HL-60/S4 treated with phorbol 12-myristate 13-acetate at 8.2 ng/mL for 4 days and 3 days (cell line): ENCODE data around the gene P2RX7.

ENCODE experiments used
- in situ Hi-C: fragments of 300-500 bp; cut with MboI; formaldehyde crosslinking; loops from 2 replicates; pipeline ENCODE4 v1.15.0; 2022; ENCODE audit warnings: low sequenced_read_pairs

The P2RX7 gene

DNA sequence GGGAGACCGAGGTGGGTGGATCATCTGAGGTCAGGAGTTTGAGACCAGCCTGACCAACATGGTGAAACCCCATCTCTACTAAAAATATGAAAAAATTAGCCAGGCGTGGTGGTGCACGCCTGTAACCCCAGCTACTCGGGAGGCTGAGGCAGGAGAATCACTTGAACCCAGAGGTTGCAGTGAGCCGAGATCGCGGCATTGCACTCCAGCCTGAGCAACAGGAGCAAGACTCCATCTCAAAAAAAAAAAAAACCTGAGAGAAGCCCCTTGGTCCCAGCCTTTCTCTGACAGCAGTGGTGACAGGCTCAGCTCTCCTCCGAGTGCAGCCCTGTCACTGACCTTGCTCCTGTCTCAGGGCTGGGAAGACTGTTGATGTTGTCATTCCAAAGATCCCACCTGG, 94.2 kb downstream of the P2RX7 start:
- in situ Hi-C loops: loop anchor here (25.0 kb wide), 1 partner anchor 165 kb away; no protein-coding TSS in a partner anchor

DNA sequence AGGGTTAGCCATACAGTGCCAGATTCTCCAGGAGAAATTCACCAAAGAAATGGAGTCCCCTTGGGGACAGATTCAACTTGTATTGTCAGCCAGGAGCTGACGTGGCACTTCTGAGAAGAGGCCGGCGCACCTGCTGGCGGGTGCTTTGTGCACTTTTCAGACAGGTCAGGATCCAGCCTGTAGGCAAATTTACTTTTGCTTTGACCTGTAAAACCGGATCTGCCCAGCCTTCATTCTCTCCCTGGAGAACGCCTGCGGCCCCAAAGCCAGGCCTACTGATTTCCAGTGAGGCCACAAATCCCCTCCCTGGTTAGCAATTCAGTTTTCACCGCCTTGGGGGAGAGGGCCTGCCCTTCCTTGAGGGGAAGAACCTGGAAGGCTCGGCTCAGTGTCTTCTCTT, 94.6 kb downstream of the P2RX7 start:
- in situ Hi-C loops: loop anchor here (25.0 kb wide), 1 partner anchor 165 kb away; no protein-coding TSS in a partner anchor

DNA sequence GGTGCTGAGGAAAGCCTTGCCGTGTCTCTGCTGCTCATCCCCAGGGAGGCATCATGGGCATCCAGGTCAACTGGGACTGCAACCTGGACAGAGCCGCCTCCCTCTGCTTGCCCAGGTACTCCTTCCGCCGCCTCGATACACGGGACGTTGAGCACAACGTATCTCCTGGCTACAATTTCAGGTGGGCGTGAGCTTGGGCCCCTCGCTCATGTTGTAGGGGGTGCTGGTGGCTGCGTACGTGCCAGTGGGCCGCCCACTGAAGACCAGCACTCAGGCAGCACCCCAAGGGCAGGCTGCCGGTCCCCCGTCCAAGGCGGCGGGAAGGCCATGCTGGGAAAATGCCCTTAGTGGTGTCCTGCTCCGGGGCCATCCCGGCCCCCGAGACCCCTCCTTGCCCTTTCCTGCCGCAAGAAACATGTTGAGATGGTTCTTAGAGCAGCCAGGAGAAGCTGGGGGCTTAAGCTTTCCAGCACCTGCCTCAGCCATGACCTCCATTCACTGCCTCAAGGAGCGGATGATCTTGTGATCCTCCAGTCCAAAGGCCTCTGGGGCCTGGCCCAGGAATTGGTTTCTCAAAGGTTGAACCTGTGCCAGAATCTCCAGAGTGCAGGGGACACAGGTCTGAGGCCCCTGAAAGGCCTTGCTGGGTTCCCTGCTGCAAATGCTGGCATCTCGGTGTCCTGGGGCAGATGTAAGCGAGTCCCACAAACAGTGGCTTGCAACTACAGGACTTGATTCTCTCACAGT, 96.4 kb downstream of the P2RX7 start:
- in situ Hi-C loops: loop anchor here (25.0 kb wide), 1 partner anchor 167 kb away; no protein-coding TSS in a partner anchor

DNA sequence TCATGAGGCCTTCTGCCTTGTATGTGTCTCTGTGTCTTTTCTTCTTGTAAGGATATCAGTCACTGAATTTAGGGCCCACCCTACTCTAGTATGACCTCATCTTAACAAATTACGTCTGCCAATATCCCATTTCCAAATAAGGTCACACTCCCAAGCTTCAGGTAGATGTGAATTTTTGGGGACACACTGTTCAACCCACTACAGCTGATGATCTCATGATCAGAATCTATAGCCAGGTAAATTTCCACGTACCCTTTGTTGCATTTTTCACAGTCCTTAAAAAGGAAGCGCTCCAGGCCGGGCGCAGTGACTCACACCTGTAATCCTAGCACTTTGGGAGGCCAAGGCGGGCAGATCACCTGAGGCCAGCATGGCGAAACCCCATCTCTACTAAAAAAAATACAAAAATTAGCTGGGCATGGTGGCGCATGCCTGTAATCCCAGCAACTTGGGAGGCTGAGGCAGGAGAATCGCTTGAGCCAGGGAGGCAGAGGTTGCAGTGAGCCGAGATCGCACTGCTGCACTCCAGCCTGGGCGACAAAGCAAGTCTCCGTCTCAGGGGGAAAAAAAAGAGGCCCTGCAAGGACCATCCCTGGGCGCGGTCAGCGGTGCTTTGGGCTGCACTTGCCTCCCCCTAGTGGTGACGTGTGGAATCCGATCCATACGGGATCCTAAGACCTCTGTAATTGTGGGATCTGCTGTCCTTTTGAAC, 97.3 kb downstream of the P2RX7 start:
- in situ Hi-C loops: loop anchor here (25.0 kb wide), 1 partner anchor 168 kb away; no protein-coding TSS in a partner anchor

DNA sequence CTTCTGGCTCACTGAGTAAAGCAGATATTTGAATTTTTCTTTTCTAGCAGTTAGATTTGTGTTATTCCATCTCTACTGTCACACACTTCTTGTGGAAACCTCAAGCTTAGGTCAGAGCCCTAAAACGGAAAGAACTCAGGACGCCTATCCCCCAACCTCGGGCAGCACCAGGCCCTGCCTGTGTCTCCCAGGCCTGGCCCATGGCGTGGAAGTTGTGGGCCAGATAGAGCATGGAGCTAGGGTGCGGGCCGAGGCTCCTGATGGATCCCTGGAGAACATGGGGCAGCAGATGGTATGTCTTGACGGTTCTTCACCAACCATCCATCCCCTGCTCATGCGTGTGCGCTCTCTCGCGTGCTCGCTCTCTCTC, 97.8 kb downstream of the P2RX7 start:
- in situ Hi-C loops: loop anchor here (25.0 kb wide), 1 partner anchor 168 kb away; no protein-coding TSS in a partner anchor

DNA sequence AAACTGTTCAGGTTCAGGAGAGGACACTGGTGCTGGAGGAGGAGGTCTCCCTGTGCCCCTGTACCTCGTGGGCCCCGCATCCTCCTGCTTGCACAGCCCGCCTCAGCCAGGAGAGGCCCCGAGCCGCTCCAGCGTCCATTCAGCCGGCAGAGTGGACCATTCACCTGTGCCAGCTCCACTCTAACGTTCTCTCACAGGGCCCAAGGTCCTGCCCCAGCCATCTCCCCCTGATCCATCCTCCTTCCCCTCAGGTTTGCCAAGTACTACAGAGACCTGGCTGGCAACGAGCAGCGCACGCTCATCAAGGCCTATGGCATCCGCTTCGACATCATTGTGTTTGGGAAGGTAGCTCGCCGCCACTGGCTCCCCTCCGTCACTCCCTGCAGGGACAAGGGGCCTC, 99.5 kb downstream of the P2RX7 start:
- in situ Hi-C loops: loop anchor here (25.0 kb wide), 1 partner anchor 170 kb away; no protein-coding TSS in a partner anchor

DNA sequence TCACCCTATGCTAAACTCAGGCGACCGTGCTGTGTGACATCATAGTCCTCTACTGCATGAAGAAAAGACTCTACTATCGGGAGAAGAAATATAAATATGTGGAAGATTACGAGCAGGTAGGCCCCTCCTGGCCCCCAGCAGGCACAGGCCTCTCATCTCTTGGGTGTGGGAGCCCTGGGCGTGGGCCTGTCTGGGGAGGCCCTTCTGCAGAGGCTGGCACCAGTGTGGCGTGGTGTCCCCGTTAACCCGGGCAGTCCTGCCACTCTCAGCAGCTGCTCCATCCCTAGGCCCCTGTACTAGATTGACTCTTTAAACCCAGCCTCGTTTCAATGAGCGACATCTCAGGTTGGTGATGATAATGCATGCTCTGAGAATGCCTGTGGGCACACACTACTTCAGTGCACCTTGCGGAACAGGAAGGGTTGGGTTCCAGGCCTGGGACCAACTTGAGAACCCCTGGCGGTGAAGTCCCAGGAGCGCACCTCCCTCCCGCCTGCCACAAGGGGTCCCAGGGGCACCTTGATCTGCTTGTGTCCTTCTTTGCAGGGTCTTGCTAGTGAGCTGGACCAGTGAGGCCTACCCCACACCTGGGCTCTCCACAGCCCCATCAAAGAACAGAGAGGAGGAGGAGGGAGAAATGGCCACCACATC, 100.4 kb downstream of the P2RX7 start:
- in situ Hi-C loops: loop anchor here (25.0 kb wide), 1 partner anchor 171 kb away; no protein-coding TSS in a partner anchor

DNA sequence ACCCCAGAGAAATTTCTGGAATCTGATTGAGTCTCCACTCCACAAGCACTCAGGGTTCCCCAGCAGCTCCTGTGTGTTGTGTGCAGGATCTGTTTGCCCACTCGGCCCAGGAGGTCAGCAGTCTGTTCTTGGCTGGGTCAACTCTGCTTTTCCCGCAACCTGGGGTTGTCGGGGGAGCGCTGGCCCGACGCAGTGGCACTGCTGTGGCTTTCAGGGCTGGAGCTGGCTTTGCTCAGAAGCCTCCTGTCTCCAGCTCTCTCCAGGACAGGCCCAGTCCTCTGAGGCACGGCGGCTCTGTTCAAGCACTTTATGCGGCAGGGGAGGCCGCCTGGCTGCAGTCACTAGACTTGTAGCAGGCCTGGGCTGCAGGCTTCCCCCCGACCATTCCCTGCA, 100.9 kb downstream of the P2RX7 start:
- in situ Hi-C loops: loop anchor here (25.0 kb wide), 1 partner anchor 171 kb away; no protein-coding TSS in a partner anchor

DNA sequence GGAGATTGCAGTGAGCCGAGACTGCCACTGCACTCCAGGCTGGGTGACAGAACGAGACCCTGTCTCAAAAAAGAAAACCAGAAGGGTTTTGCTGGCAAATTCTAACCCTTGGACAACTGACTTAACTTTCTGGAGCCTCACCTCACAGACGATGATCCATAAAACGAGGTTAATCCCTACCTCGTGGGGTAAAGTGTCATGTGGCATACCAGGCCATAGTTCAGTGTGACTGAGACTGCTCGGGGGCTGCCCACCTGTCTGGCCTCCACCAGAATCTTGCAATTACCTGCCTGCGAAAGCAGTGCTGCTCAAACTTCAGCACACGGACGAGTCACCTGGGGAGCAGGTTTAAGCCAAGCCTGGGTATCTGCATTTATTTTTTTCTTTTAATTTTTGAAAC, 104.1 kb downstream of the P2RX7 start:
- in situ Hi-C loops: loop anchor here (25.0 kb wide), 1 partner anchor 174 kb away; no protein-coding TSS in a partner anchor

DNA sequence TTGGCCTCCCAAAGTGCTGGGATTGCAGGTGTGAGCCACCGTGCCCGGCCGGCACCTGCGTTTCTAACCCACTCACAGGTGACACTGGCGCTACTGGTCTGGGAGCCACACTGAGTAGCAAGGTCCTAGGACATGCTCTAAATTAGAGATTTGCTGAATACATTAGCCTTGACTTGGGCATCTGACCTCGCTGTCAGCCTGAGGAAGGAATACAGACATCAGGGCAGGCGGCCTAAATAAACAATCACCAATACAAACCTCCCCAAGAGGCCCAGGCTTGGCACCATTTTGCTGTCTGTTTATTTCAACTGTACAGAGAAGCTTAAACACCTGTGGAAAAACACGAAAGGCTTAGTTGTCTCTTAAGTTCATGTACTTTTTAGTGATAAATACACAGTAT, 104.7 kb downstream of the P2RX7 start:
- in situ Hi-C loops: loop anchor here (25.0 kb wide), 1 partner anchor 175 kb away; no protein-coding TSS in a partner anchor
